ENCODE results near the gene PTX3.

The PTX3 gene

GRCh38 chr3:157408499-157409149 lies 28.0 kb upstream of the PTX3 start:
- TF ChIP-seq, protein P1, sequence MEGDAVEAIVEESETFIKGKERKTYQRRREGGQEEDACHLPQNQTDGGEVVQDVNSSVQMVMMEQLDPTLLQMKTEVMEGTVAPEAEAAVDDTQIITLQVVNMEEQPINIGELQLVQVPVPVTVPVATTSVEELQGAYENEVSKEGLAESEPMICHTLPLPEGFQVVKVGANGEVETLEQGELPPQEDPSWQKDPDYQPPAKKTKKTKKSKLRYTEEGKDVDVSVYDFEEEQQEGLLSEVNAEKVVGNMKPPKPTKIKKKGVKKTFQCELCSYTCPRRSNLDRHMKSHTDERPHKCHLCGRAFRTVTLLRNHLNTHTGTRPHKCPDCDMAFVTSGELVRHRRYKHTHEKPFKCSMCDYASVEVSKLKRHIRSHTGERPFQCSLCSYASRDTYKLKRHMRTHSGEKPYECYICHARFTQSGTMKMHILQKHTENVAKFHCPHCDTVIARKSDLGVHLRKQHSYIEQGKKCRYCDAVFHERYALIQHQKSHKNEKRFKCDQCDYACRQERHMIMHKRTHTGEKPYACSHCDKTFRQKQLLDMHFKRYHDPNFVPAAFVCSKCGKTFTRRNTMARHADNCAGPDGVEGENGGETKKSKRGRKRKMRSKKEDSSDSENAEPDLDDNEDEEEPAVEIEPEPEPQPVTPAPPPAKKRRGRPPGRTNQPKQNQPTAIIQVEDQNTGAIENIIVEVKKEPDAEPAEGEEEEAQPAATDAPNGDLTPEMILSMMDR (IDR thresholded peaks at IDR 0.05; ENCODE audit: borderline replicate concordance, control extremely low read depth, extremely low read depth, insufficient read depth, missing control alignments), result no peak
- in situ Hi-C loops (cut with MboI; ENCODE audit: low sequenced_read_pairs, unreplicated experiment), result no loop called here

GRCh38 chr3:157409516-157409915 lies 27.1 kb upstream of the PTX3 start:
- TF ChIP-seq, protein P1 (IDR thresholded peaks at IDR 0.05; ENCODE audit: borderline replicate concordance, control extremely low read depth, extremely low read depth, insufficient read depth, missing control alignments), result no peak
- in situ Hi-C loops (cut with MboI; ENCODE audit: low sequenced_read_pairs, unreplicated experiment), result no loop called here
- no peak for DNase-seq (ENCODE audit: low spot score)

More at GRCh38 chr3:157408499-157409149, 28.0 kb upstream of the PTX3 start:
- DNase-seq (ENCODE audit: low spot score), result no peak

DNA sequence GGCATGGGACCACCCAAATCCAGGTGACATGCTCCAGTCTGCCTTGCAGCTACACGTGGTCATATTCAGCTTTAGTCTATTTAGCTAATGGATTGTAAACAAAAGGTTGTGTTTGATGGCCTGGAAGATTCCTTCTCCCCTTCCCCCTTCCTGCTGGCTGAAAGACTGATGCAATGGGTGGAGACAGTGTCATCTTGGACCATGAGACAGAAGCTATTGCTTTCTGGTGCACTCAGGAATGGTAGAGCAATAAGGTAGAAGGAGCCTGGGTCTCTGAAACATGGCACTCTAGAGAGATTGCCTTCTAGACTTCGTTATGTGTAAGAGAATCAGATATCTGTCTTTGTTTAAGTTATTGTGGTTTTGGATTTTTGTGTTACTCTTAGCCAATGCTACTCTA lies 25.7 kb upstream of the PTX3 start:
- TF ChIP-seq, protein P1 (IDR thresholded peaks at IDR 0.05; ENCODE audit: borderline replicate concordance, control extremely low read depth, extremely low read depth, insufficient read depth, missing control alignments), result no peak
- in situ Hi-C loops (cut with MboI; ENCODE audit: low sequenced_read_pairs, unreplicated experiment), result no loop called here
- DNase-seq (ENCODE audit: low spot score), result no peak

DNA sequence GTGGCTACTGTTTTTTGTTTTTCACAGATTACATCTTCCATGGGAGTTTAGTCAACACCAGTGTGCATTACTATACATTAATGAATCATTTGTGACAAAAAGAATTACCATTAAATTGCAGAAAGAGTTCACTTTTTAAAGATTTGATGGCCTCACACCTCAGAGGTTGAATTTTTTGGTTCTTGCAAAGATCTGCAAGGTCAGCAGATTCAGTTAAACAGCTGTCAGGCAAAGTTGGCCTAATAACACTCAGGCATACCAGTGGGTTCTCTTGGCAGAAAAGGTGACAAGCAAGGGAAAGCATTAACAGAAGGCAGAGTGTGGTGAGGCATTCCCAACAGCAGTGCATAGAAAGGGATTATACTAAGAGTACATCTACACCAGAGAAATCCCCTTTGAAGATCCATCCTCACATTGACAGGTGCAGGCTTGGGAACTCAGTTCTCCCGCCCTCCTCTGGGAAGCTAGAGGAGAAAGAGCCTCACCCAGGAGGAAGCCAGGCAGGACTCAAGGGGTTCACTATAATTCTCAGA lies 24.3 kb upstream of the PTX3 start:
- TF ChIP-seq, protein P1 (IDR thresholded peaks at IDR 0.05; ENCODE audit: borderline replicate concordance, control extremely low read depth, extremely low read depth, insufficient read depth, missing control alignments), result no peak
- no peak for DNase-seq (ENCODE audit: low spot score)
- in situ Hi-C loops (cut with MboI; ENCODE audit: low sequenced_read_pairs, unreplicated experiment), result no loop called here

DNA sequence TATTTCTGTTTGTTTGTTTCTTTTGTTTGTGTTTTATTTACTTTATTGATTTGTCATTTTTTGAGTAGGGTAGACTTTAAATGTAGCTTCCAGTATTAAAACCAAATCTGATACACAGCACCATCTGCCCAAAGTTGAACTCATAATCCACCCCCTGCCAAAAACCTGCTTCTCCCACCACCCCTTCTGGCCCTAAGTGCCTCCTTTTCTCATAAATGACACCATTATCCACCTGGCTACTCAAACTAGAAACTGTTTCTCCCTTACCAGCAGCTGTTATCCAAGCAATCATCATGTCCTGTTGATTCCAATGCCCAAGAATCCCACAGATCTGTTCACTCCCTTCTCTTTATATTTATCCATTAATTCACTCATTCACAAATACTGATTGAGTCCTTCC lies 21.8 kb upstream of the PTX3 start:
- TF ChIP-seq, protein P1 (IDR thresholded peaks at IDR 0.05; ENCODE audit: borderline replicate concordance, control extremely low read depth, extremely low read depth, insufficient read depth, missing control alignments), result no peak
- DNase-seq (ENCODE audit: low spot score), result no peak
- in situ Hi-C loops (cut with MboI; ENCODE audit: low sequenced_read_pairs, unreplicated experiment), result no loop called here

DNA sequence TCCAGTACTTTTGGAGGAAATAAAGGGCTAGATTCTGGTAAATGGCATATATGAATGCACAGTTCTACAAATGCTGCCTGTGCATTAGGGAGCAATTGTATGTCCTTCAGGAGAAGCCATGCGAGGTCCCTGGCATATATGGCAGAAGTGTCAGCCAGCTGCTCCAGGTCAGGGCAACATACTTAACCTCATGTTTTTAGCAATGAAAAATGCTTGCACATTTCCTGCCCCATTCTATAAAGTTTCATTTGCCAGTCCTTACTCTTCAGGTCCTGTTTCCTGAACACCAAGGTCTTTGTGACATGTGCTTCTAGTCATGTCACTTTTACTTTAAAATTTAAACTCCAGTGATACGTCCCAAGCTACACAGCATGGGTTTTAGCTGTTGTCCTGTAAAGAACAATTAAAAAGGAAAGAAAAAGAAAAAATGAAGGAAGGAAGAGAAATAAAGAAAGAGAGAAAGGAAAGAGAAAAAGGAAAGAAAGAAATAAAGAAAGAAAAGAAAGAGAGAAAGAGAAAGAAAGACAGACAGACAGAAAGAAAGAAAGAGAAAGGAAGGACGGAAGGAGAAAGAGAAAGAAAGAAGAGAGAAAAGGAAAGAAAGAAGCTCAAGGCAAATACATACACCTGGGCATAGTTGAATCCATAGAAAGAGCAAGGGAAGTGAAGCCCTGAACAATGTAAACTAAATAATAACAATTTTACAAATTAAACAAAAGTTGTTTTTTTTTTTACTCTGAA lies 20.1 kb upstream of the PTX3 start:
- in situ Hi-C loops (cut with MboI; ENCODE audit: low sequenced_read_pairs, unreplicated experiment), result no loop called here
- no peak for DNase-seq (ENCODE audit: low spot score)
- TF ChIP-seq, protein P1 (IDR thresholded peaks at IDR 0.05; ENCODE audit: borderline replicate concordance, control extremely low read depth, extremely low read depth, insufficient read depth, missing control alignments), result no peak

Data from GM13976 (cell line).